ENCODE measurements around the gene HNRNPM. TPM values are rescaled to one million over a fixed set of nuclear protein-coding genes. Genes with fewer than 3 reads are reported as not detected.
A peak's percentile ranks its signal among the peaks of the same experiment; 100 is the strongest.
"Not testable (repeated sequence)": the region's sequence is repeated elsewhere in the genome, so short reads cannot be mapped to it uniquely, and the experiment has no call there.

HNRNPM gene
- total RNA-seq, 2 donors from 2014 or later: 105 to 243 TPM

DNA sequence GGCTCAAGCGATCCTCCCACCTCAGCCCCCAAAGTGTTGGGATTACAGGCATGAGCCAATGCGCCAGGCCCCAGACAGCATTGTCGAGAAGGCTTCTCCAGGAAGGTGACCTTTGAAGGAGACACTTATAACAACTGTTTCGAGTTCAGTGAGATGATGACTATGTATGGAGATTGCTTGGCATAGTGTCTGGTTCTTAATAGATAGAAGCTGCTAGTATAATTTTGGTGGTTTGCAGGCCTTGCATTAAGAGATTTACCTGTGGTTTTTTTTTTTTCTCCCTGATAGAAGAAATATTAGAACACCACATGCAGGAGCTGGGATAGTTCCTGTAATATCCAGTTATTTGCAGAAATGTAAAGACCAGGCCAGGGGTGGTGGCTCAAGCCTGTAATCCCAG, 28.0 kb upstream of the HNRNPM start:
- no peak for ATAC-seq
- Mint-ChIP-seq H3K9me3 (no peaks in the 10 kb centered on the region), H3K36me3 (no peaks in the 10 kb centered on the region), H3K27ac (no peak overlapping the region)
- DNase-seq (ENCODE audit: low spot score in 2 of 2): no peak

DNA sequence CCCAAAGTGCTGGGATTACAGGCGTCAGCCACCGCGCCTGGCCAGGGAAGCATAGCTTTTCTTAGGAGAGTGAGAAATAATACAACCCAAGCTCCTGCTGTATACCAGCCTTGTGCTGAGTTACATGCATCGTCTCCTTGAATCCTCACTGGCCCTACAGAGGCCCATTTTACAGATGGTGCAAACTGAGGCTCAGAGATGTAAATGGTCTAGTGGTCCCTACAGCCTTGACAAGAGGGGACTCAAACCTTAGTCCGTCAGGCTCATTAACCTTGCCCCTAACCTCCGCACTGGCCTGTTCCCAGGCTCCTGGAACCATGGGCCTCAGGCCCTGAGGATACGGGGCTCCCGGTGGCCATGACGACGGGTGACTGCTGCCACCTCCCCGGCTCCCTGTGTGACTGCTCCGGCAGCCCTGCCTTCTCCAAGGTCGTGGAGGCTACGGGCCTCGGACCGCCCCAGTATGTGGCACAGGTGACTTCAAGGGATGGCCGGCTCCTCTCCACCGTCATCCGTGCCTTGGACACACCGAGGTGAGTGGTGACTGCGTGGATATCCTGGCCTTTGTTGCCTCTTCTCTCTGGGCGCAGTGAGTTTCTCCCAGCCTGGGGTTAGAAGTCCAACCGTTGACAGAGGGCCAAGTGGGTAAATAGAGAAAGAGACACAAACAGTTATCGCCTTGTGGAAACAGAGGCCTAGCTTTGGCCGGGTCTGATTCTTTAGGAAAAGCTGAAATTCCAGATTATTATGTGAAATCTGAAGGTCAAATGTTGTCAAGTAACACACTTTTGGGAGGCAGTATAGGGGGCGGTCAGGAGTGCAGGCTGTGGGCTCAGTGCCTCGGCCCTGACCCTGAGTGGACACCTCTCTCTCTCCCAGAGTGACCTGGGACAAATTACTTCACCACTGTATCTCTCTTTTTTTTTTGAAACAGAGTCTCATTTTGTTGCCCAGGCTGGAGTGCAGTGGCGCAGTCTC, 23.0 kb upstream of the HNRNPM start:
- ATAC-seq (no peak), DNase-seq (ENCODE audit: low spot score in 2 of 2) (no peak)
- H3K9me3 Mint-ChIP-seq: no peaks in the 10 kb centered on the region
- H3K36me3 Mint-ChIP-seq: no peaks in the 10 kb centered on the region
- no peak overlapping the region for H3K27ac Mint-ChIP-seq

DNA sequence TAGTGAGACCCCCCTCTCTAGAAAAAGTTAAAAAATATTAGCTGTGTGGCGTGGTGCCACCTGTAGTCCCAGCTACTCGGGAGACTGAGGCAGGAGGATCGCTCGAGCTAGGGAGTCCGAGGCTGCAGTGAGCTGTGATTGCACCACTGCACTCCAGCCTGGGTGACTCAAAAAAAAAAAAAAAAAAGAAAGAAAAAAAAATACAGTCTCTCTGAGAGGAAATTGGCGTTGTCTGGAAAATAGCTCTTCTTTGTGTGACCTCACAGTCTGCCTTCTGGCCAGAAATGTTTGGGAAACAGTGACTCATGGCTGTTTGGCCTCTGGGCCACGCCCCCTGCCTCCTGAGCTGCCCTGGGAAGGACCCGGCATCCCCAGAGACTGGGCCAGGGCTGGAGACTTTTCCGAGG, 21.0 kb upstream of the HNRNPM start:
- Mint-ChIP-seq H3K9me3 (no peaks in the 10 kb centered on the region), H3K36me3 (no peaks in the 10 kb centered on the region), H3K27ac (no peak overlapping the region)
- no peak for DNase-seq (ENCODE audit: low spot score in 2 of 2)
- ATAC-seq: no peak

DNA sequence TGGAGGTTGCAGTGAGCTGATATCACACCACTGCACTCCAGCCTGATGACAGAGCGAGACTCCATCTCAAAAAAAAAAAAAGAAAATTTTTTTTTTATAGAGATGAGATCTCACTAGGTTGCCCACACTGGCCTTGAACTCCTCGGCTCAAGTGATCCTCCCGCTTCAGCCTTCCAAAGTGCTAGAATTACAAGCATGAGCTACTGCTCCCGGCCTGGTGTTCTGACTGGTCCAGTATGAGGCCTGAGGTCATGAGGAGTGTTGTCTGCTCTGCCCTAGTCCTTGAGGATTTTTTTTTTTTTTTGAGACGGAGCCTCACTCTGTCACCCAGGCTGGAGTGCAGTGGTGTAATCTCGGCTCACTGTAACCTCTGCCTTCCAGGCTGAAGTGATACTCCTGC, 19.4 kb upstream of the HNRNPM start:
- H3K27ac Mint-ChIP-seq; DNase-seq (ENCODE audit: low spot score in 2 of 2); H3K36me3 Mint-ChIP-seq; H3K9me3 Mint-ChIP-seq; ATAC-seq: not testable (repeated sequence)

DNA sequence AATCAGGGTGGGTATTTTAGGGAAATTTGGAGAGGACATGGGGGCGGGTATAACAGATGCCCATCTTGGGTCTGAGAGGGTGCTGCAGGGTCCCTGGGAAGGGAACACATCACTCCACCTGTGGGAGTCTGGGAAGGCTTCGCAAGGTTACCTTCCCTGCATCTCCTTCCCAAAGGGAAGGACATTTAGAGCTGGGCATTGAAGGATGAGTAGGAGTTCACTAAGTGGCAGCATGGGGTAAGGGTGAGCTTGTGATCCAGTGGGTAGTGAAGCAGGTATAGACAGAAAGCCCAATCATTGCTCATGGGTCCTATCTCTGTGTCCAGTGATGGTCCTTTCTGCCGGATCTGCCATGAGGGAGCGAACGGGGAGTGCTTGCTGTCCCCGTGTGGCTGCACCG, 18.5 kb upstream of the HNRNPM start:
- Mint-ChIP-seq H3K9me3 (no peaks in the 10 kb centered on the region), H3K27ac (no peak overlapping the region)
- ATAC-seq: no peak

DNA sequence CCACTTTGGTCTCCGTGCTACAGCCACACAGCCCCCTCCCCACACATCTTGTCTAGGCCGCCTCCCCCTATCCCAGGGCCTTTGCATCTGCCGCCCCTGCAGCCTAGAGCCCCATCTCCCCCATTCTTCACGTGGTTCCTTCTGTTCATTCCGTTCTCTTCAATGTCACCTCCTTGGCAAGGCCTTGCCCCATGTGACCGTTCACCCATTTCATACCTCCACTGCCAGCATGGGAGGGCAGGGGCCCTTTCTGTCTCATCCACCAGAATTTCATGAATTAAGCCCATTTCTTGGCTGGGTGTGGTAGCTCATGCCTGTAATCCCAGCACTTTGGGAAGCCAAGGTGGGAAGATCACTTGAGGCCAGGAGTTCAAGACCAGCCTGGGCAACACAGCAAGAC, 15.7 kb upstream of the HNRNPM start:
- DNase-seq (ENCODE audit: low spot score in 2 of 2): no peak
- no peaks in the 10 kb centered on the region for H3K36me3 Mint-ChIP-seq
- no peaks in the 10 kb centered on the region for H3K9me3 Mint-ChIP-seq
- no peak overlapping the region for H3K27ac Mint-ChIP-seq
- ATAC-seq: no peak

More for the DNA sequence above, 18.5 kb upstream of the HNRNPM start:
- no peaks in the 10 kb centered on the region for H3K36me3 Mint-ChIP-seq
- DNase-seq (ENCODE audit: low spot score in 2 of 2): no peak

DNA sequence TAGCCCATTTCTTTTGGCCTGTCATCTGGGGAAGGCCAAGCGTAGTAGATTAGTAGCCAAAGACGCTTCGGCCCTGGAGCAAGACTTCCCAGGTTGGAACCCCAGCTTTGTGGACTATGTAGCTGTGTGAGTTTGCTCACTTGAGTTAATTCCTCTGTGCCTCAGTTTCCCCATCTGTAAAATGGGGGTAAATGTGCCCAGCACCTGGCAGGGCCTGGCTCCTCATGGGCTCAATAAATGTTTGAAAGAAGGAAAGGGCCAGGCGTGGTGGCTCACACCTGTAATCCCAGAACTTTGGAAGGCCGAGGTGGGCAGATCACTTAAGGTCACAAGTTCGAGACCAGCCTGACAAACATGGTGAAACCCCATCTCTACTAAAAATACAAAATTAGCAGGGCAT, 14.9 kb upstream of the HNRNPM start:
- Mint-ChIP-seq H3K27ac (no peak overlapping the region), H3K9me3 (no peaks in the 10 kb centered on the region), H3K36me3 (no peaks in the 10 kb centered on the region)
- DNase-seq (ENCODE audit: low spot score in 2 of 2) (no peak), ATAC-seq (no peak)

DNA sequence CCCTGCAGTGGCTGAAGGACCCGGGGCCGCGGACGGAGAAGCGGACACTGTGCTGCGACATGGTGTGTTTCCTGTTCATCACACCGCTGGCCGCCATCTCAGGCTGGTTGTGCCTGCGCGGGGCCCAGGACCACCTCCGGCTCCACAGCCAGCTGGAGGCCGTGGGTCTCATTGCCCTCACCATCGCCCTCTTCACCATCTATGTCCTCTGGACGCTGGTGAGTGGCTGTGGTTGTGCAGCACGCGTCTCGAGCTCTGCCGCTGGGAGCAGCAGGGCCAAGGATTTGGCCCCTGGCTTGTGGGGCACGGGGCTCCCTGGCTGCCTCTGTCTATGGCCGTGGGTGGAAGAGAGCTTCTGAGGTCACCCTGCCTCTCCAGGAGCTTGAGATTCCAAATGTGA, 14.1 kb upstream of the HNRNPM start:
- no peak for ATAC-seq
- Mint-ChIP-seq H3K9me3 (no peaks in the 10 kb centered on the region), H3K36me3 (no peaks in the 10 kb centered on the region), H3K27ac (peak overlapping the region; percentile 9 to 72)
- no peak for DNase-seq (ENCODE audit: low spot score in 2 of 2)

DNA sequence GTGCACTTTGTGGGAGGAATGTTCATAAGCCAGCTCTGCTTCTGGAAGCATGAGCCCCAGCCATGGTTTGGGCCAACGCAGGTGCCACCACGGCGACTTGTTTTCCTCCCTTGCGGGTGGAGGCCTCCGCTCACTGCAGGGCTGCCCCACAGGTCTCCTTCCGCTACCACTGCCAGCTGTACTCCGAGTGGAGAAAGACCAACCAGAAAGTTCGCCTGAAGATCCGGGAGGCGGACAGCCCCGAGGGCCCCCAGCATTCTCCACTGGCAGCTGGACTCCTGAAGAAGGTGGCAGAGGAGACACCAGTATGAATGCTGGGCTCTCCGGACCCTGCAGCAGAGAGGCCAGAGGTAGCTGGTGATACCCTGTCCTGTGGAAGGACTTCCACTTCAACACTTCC, 6.5 kb upstream of the HNRNPM start:
- Mint-ChIP-seq H3K9me3 (no peaks in the 10 kb centered on the region), H3K27ac (no peak overlapping the region), H3K36me3 (no peaks in the 10 kb centered on the region)
- ATAC-seq (no peak), DNase-seq (ENCODE audit: low spot score in 2 of 2) (no peak)

DNA sequence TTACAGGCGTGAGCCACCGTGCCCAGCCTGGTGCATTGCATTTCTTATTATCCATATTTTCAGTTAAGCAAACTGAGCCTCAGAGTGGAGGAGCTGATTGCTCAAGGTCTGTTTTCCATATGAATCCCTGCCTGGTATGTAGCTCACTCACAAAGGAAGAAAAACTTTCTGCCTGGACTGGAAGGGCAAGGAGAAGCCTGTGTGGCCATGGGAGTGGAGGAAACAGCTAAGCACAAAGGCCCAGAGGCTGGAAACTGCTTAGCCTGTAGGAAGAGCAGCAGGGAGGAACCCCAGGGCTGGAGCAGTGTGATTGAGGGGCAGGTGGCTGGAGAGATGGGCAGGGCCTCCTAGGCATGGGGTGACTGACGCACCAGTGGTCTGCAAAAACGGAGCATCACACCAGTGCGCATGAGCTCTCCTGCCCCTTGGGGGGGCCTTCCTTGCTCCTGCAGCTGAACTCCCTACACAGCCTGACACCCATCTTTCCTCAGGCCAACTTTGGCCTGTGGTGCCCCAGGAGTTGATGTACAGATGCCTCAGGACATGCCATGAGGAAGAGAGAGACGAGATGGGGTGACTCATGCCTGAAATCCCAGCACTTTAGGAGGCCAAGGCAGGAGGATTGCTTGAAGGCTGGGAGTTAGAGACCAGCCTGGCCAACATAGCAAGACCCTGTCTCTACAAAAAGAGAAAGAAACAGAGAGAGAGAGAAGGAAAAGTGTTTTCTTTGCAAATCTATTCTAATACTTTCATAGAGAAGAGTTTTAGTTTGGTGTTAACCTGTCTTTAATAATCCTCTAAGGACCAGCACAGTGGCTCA, 2.8 kb upstream of the HNRNPM start:
- no peak overlapping the region for H3K27ac Mint-ChIP-seq
- H3K36me3 Mint-ChIP-seq: peaks cover 22% of the 10 kb centered on the region in 2 donors
- DNase-seq (ENCODE audit: low spot score in 2 of 2) (no peak), ATAC-seq (no peak)
- no peaks in the 10 kb centered on the region for H3K9me3 Mint-ChIP-seq

DNA sequence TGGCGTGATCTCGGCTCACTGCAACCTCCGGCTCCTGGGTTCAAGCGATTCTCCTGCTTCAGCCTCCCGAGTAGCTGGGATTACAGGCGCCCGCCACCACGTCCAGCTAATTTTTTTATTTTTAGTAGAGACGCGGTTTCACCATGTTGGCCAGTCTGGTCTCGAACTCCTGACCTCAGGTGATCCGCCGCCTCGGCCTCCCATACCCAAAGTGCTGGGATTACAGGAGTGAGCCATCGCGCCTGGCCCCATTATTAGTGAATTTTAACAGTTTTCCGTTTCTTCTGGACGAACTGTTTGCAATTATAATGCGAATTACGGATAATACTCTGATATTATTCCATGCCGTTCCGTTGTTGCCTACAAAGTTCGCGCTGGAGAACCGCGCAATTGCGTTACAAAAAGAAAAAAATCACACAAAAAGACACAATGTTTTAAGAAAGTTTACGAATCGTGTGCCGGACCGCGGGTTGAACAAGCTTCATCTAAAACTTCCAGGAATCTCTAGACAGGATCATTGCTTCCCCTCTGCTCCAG, 567 bp upstream of the HNRNPM start:
- H3K9me3 Mint-ChIP-seq; ATAC-seq; DNase-seq (ENCODE audit: low spot score in 2 of 2): not testable (repeated sequence)
- H3K27ac Mint-ChIP-seq: peak overlapping the region; percentile 97 to 99
- peaks cover 22% of the 10 kb centered on the region in 2 donors for H3K36me3 Mint-ChIP-seq

DNA sequence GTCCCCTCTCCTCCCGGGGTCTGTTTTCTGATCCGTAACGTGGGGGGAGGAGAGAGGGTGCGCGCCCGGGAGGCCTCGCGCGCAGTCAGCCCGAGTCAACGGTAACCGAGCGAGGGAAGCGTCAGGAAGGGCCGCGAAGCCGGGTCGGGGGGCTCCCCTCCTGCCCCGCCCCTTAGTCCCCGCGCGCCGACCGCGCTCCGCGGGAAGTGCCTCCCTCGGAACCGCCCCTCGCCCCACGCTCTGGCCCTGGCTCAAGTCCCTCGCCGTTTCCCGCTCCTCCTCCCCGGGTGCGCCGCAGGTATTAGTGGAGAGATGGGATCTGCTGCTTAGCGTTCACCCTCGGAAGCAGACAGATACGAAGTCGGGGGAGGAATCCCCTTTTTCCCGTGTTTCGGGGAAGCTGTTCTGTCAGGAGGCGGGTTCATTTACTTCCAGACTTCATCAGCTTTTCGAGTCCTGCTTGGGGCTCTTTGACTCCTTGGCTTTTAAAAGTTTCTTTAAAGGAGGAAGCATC, 770 bp downstream of the HNRNPM start:
- ATAC-seq (peak; percentile 20 to 30), DNase-seq (ENCODE audit: low spot score in 2 of 2) (peak; percentile 48 to 66)
- no peaks in the 10 kb centered on the region for H3K9me3 Mint-ChIP-seq
- H3K36me3 Mint-ChIP-seq: peaks cover 22% of the 10 kb centered on the region in 2 donors
- peak overlapping the region; percentile 95 to 97 for H3K27ac Mint-ChIP-seq

DNA sequence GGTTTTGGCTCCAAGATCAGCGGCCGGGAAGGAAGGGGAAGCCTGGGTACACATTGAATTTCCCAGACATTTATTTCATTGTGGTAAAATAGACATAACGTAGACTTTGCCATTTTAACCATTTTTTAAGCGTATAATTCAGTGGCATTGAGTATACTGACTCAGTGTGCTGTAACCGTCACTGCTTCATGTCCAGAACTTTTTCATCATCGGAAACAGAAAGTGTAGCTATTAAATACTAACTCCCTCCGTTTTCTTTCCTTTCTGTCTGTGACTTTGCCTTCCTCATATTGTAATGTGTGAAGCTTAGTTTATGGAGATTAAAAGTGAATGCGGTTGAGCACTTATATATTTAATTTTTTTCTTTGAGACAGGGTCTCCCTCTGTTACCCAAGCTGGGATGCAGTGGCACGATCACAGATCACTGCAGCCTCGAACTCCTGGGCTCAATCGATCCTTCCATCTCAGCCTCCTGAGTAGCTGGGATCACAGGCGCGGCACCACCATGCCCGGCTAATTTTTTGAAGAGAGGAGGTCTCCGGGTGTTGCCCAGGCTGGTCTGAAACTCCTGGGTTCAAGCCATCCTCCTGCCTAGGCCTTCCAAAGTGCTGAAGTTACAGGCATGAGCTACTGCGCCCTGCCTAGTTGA, 1.4 kb downstream of the HNRNPM start:
- peaks cover 22 to 23% of the 10 kb centered on the region in 2 donors for H3K36me3 Mint-ChIP-seq
- no peak for ATAC-seq

DNA sequence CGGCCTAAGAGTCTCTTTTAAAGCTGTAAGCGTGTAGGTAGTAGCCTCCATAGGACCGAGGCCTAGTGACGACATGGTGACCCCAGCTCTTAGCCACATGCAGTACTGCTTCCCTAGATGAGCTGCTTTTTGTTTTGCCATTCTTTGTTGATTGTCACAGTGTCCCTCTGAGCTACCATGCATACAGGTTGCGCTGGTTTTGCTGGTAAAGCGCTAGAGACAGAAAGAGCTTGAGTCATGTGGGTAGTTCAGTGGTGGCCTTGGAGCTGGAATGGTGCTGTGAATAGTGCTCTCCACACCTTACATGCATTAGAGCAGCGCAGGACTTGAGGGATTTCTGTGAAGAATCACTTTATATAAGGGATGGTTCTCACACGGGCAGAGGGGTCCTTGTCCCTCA, 5.1 kb downstream of the HNRNPM start:
- Mint-ChIP-seq H3K27ac (no peak overlapping the region), H3K36me3 (peaks cover 14 to 25% of the 10 kb centered on the region in 2 donors), H3K9me3 (no peaks in the 10 kb centered on the region)
- DNase-seq (ENCODE audit: low spot score in 2 of 2) (no peak), ATAC-seq (no peak)

More for the DNA sequence above, 1.4 kb downstream of the HNRNPM start:
- DNase-seq (ENCODE audit: low spot score in 2 of 2): no peak
- H3K27ac Mint-ChIP-seq: peak overlapping the region; percentile 95 to 97
- H3K9me3 Mint-ChIP-seq: no peaks in the 10 kb centered on the region

DNA sequence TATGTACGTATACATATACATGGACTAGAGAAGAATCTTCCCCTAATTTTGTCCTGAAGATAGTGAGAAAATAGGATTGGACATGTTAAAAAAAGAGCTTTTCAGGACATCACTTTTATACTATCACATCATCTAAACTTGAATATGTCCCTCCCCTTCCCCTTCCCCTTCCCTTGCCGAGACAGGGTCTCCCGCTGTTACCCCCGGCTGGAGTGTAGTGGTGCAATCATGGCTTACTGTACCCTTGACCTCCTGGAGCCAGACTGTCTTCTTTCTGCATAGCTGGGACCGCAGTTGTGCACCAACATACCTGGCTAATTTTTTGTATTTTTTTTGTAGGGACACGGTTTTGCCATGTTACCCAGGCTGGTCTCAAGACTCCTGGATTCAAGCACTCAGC, 6.6 kb downstream of the HNRNPM start:
- Mint-ChIP-seq H3K27ac (peak overlapping the region; percentile 19 to 68), H3K9me3 (no peaks in the 10 kb centered on the region), H3K36me3 (peaks cover 2 to 23% of the 10 kb centered on the region in 2 donors)
- DNase-seq (ENCODE audit: low spot score in 2 of 2): no peak
- ATAC-seq: no peak

DNA sequence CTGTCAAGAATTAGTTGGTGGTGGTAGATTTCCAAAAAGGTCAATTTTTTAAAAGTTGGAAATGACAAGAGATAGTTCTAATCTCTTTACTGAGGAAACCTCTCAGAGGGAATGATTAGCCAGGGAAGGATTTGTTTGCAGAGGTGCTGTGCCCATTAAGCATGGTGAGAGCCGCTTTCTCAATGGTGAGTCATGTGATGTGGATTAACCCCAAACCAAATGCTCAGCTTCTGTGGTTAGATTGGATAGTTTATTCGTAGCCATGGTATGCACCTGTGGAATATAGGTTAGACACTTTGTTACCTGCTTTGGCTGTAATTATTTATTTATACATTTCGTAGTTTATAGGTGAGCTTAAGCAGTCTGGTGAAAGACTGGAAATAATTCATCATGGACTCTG, 7.1 kb downstream of the HNRNPM start:
- peaks cover 0 to 24% of the 10 kb centered on the region in 2 donors for H3K36me3 Mint-ChIP-seq
- no peaks in the 10 kb centered on the region for H3K9me3 Mint-ChIP-seq
- DNase-seq (ENCODE audit: low spot score in 2 of 2): no peak
- ATAC-seq: peak; percentile 47 to 68
- H3K27ac Mint-ChIP-seq: peak overlapping the region; percentile 19 to 65
